HG03103 (cell line): ENCODE results near the gene BTNL3.

Source experiments
- ATAC-seq: cut with Tn5 transposase; IDR thresholded peaks from one replicate; pipeline ENCODE4 v1.9.1; 2021; ENCODE audit warnings: low read depth; ENCODE audit not compliant: unreplicated experiment

BTNL3 gene

DNA sequence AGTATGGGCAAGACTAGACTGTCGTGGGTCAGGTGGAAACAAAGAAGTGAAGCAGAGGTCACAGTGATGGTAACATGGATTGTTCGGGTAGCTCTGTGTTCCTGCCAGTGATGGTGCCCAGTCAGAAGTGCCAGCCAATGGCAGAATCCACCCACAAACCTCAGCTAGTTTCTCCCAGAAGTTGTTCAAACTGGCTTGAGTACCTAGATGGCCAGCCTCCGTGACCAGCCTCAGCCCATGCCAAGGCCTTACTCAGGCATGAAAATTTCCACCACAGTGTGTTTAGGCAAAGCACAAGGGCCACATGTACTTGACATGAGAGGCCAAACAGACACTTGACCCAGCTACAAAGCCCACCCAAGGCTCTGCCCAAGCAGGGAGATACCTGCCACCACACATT lies 32.0 kb downstream of the BTNL3 start:
- ATAC-seq = no peak

- no peak for ATAC-seq
Measured at GRCh38 chr5:181024245-181025064, 35.8 kb downstream of the BTNL3 start.

GRCh38 chr5:181027452-181028031 lies 38.9 kb downstream of the BTNL3 start:
- no peak for ATAC-seq

GRCh38 chr5:181028032-181028819 lies 39.6 kb downstream of the BTNL3 start:
- ATAC-seq = no peak

DNA sequence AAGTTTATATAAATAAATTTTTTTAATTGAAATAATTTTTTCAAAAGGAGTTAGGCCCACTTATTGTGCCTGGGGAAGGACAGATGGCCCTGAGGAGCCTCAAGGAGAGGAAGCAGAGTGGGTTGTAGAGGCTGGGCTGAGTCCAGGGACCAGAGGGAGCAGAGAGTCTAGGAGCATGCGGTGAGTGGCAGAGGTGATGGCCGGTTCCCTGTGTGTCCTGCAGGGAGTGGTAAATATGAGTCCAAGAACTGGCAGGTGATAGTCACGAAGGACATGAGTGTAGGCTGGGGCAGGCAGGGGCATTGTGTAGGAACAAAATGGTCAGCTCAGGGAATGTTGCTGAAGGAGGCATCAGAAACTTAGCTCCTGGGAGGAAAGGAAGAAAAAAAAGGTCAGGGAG lies 43.1 kb downstream of the BTNL3 start:
- ATAC-seq = no peak

DNA sequence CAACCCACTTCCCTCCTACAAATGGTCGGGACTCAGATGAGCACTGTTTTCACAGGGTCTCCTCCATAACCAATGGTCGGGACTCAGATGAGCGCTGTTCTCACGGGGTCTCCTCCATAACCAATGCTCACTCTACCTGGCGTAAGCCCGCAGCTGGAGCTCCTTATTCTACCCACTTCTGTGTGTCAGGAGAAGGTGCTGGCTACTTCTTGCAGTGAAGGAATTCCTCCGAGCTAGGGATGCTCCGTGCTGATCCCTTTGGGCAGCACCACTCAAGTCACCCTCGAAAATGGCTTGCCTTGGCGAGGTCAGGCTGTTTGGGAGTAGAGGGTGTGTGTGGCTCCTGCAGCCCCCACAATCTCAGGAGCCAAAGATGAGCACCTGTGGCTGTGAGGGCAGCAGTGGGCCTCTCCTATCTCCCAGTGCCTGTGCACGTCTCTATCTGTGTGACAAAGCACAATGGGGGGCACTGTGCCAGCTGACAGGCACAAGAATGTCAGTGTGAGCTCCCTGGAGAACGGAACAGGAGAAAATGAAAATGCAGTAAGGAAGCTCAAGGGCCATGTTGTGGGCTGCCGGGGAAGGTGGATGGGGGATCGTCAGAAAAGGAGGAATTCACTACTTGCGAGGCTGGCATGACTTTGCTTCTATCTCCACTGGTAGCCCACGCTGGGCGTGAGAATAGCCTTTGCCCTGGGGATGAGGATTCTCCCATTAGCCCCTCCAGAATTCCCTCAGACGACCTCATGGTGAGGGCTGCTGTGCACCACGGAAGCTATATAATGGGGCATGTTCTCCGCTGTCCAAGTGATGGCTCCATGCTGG lies 47.6 kb downstream of the BTNL3 start:
- ATAC-seq = no peak

- no peak for ATAC-seq
Measured at GRCh38 chr5:181036816-181037364, 48.2 kb downstream of the BTNL3 start.

DNA sequence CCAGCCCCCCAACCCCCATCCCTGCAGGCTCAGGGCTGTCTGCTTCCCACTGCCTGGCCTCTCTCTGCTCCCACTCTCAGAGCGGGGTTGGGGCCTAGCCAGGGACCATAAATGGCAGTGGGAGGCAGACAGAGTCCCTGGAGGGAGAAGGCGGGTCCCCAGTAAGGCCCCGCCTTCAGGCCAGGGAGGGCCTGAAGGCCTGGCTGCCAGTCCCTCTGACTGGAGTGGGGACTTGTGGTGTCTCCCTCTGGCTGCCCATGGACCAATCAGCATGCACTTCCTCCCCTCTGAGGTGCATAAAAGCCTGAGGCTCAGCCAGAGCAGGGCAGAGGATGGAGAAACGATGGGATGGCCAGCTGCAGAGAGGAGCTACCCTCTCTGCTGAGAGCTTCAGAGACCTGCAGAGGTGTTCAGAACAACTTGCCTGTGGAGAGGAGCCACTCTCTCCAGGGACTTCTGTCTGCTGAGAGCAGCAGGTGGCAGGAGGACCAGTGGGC lies 48.8 kb downstream of the BTNL3 start:
- no peak for ATAC-seq

DNA sequence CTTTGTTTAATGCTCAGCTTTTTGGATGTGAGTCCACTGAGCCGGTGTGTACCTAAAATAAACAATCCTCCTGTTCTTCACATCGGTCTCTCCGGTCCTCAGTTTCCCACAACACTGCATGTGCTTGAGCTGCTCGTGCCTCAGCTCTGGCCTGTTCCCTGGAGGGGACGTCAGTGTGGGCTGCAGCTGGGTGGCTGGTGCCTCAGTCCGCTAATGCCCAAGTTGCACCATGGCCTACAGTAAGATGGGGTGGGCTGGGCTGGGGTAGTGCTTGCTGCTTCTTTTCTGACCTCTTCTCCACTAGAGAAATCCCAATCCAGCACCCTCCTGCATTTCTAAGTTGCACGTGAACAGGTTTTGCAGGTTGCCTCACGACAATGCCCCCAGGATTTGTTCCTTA lies 50.8 kb downstream of the BTNL3 start:
- no peak for ATAC-seq

- ATAC-seq = no peak
Measured at GRCh38 chr5:181039931-181040630, 51.4 kb downstream of the BTNL3 start, which contains the start of gene BTNL9. Gene BTNL9 (plus strand): TSS chr5:181040266. CDS start chr5:181045490, 5,224 bp downstream.

- no peak for ATAC-seq
Measured at GRCh38 chr5:181040631-181040945, 51.9 kb downstream of the BTNL3 start.

DNA sequence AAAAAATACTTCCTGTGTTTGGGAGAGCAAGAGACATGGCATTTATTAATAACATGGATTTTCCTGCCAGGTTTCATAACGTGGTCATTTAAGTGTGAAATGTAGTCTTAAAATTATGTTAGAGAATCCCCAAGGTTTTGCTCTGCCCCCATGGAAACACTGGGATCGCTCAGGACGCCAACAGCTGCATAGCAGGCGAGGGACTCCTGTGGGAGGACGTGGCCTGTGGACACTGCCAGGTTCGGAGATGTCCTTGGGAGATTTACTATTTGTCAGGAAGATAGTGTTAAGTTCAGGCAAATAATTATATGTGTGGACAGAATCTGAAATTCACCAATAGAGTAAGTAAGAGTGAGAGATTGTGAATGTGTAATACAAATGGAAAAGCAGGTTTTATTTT lies 52.4 kb downstream of the BTNL3 start:
- ATAC-seq = no peak

- ATAC-seq = no peak
Measured at GRCh38 chr5:181042036-181042713, 53.5 kb downstream of the BTNL3 start.

DNA sequence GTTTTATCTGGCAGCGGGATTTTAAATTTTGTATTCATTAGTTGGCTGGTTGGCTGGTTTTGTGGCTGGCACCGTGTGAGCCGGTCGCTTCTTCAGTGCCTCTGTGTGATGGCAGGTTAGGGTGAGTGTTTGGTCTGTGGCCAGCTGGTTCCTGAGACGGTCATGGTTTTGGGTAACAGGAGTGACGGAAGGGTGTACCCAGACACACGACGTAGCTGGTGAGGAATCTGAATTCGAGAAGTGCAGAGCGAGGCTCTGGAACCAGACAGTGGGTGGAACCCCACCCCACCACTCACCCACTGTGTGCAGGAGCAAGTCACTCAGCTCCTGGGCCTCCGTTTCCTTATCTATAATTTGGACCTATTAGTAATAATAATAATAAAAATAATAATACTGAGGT lies 54.1 kb downstream of the BTNL3 start:
- no peak for ATAC-seq

DNA sequence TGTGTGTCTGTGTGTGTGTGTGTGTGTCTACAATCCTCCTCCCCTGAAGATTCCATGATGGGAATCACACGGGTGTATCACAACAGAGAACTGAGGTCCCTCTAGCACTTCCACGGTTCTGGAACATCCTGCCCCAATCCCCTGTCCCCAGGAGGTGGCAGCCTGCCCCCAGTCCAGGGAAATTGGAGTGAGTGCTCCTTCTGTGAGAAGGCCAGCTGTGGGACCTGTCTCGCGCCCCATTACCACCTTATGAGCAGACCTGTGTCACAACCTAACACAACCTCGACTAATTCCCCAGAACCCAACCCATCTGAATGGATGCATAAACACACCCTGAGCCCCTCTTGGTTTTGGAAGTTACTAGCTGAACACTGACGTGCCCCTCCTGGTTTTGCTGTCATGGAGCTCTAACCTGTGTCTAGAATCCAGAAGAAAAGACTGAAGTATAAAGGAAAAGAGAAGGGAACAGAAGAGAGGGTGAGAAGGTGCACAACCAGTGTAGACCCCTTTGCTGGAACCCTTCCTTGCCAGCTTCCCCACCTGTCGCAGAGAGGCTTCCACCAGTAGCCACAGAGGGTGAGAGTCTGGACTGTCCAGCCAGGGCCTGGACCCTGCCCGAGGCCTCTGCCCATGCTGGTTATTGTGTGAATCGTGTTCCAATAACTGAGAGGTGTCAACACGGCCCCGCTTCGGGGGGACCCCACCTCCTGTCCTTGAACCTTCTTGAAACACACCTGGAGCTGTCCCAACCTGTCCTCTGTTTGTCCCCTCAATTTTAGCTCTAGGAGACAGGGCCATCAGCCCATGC lies 54.8 kb downstream of the BTNL3 start:
- no peak for ATAC-seq

DNA sequence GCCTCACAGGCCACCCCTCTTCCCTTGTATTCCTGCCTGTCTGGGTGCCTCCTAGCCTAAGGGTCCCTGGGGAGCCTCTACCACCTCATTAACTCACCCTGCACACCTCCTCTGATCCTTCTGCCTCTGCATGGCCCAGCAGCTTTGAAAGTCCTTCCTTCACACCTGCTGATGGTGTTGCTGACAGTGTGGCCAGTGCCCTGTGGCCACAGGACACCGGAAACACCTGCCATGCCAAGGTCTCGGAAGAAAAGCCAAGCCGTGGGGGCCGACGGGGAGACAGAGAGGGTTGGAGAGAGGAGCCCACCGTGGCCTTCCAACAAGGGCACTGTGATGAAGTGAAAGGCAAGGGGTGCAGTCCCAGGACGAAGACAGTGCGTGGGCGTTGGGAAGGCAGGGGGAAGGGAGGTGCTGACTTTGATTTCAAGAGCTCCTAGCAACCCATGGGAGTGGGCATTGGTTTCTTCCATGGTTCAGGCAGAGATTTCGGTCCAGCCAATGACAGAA lies 55.5 kb downstream of the BTNL3 start:
- ATAC-seq = no peak

DNA sequence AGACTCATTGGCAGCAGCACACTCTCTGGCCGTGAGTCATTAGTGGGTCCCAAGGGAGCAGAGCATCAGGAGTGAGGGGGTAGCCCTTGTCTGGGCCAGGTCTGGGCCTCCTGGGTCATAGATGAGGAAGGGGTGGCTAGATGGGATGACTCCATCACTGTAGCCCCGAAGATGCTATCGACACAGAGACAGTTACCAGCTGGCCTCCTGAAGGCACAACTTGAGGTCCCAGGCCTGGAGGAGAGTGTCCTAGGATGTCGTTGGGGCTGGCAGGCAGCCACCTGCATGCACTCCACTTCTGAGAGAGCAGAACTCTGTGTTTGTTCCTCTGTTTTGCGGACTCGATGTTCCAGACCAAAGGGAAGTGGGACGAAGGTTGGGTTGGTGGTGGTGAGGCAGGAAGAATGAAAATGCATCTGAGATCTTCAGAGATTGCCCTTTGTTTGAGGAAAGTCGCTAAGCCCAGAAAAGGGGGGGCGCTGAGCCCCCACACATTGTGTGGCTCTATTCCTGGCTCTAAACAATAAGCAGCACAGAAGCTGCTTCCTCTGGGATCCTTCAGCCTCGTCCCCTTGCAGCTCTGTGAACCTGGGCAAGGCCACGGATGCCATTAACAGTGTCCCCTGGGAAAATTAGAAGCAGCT lies 56.1 kb downstream of the BTNL3 start:
- ATAC-seq = no peak

GRCh38 chr5:181045316-181045715 lies 56.7 kb downstream of the BTNL3 start:
- ATAC-seq = no peak
